Endothelial cell of umbilical vein (primary cell): Measurements from ENCODE around the gene ALOX12.

Experiments
- CTCF ChIP-seq, 2 donors: IDR thresholded peaks; 1 replicate in 1 of 2; 2 replicates in 1 of 2; pipeline ENCODE4 v1.5.1; 2011; ENCODE audit warnings: low read length in 2 of 2, mild to moderate bottlenecking in 2 of 2, moderate library complexity in 2 of 2, control low read depth in 1 of 2, inconsistent platforms in 1 of 2, low read depth in 1 of 2; ENCODE audit not compliant: insufficient read depth in 1 of 2; ENCODE audit errors: extremely low read depth in 1 of 2
- EZH2 ChIP-seq: IDR thresholded peaks from 2 replicates; pipeline ENCODE4 v1.6.1; 2012; ENCODE audit warnings: borderline replicate concordance, low read depth, mild to moderate bottlenecking, moderate library complexity, low read length, inconsistent platforms; ENCODE audit not compliant: severe bottlenecking
- GATA2 ChIP-seq: IDR thresholded peaks from 2 replicates; pipeline ENCODE4 v1.7.0; 2011; ENCODE audit warnings: low read depth, mild to moderate bottlenecking, moderate library complexity, mixed read lengths, low read length; ENCODE audit not compliant: insufficient read length, insufficient read depth
- JUN ChIP-seq: IDR thresholded peaks from 2 replicates; pipeline ENCODE4 v1.6.1; 2011; ENCODE audit warnings: borderline replicate concordance, low read depth; ENCODE audit not compliant: insufficient read length, insufficient read depth
- MAX ChIP-seq: IDR thresholded peaks from 2 replicates; pipeline ENCODE4 v1.6.1; 2011; ENCODE audit not compliant: insufficient read depth, insufficient read length
- MYC ChIP-seq: IDR thresholded peaks from one replicate; pipeline ENCODE4 v1.6.1; 2011; ENCODE audit warnings: mild to moderate bottlenecking, low read depth, low read length
- POLR2A ChIP-seq: IDR thresholded peaks from 2 replicates; pipeline ENCODE4 v1.6.1; 2012; ENCODE audit warnings: low read depth, mild to moderate bottlenecking, control low read depth, low read length
- POLR2AphosphoS5 ChIP-seq: IDR thresholded peaks from 2 replicates; pipeline ENCODE4 v1.6.1; 2012; ENCODE audit warnings: low read depth, mild to moderate bottlenecking, control low read depth, low read length, moderate library complexity; ENCODE audit not compliant: insufficient read depth

- TF ChIP-seq JUN (peak; percentile 42), MYC (no peak), CTCF (IDR thresholded peaks at IDR 0.05; ENCODE audit: extremely low read depth in 1 of 2, insufficient read depth in 1 of 2, low read depth in 1 of 2, low read length in 2 of 2) (no peak), EZH2 (no peak), POLR2A (peak; percentile 49), MAX (no peak), POLR2AphosphoS5 (peak; percentile 62), GATA2 (peak; percentile 65)
Measured at GRCh38 chr17:7058831-7059447, 63.1 kb downstream of the ALOX12 start.
